Trophoblast cell (in vitro differentiated cells and primary cell): Measurements from ENCODE around the gene ATG14.

Source experiments
- DNase-seq, 2 donors: peaks; one replicate each; pipeline ENCODE4 v3.0.0-alpha.2; 2016
- H2AFZ ChIP-seq: 2 replicates; pipeline ENCODE4 v1.6.1; 2013; ENCODE audit warnings: low read length, moderate library complexity, mild to moderate bottlenecking; ENCODE audit not compliant: insufficient read depth, poor library complexity
- H2AK5ac ChIP-seq: 2 replicates; pipeline ENCODE4 v1.6.1; 2013; ENCODE audit warnings: mild to moderate bottlenecking, low read length
- H2BK120ac ChIP-seq: 2 replicates; pipeline ENCODE4 v1.6.1; 2013; ENCODE audit warnings: low read length, mild to moderate bottlenecking, moderate library complexity; ENCODE audit not compliant: insufficient read depth, poor library complexity
- H2BK12ac ChIP-seq: 2 replicates; pipeline ENCODE4 v1.6.1; 2013; ENCODE audit warnings: mild to moderate bottlenecking, low read length, moderate library complexity
- H2BK5ac ChIP-seq: 2 replicates; pipeline ENCODE4 v1.6.1; 2013; ENCODE audit warnings: low read length, low read depth, moderate library complexity, mild to moderate bottlenecking; ENCODE audit not compliant: poor library complexity
- H3K14ac ChIP-seq: 2 replicates; pipeline ENCODE4 v1.6.1; 2013; ENCODE audit warnings: mild to moderate bottlenecking, low read length
- H3K18ac ChIP-seq: 2 replicates; pipeline ENCODE4 v1.6.1; 2013; ENCODE audit warnings: mild to moderate bottlenecking, low read length
- H3K23ac ChIP-seq: 2 replicates; pipeline ENCODE4 v1.6.1; 2013; ENCODE audit warnings: low read length
- H3K27ac ChIP-seq: 2 replicates; pipeline ENCODE4 v1.5.1; 2013; ENCODE audit warnings: low read depth, mild to moderate bottlenecking, inconsistent platforms, low read length, moderate library complexity
- H3K27me3 ChIP-seq: 2 replicates; pipeline ENCODE4 v1.6.1; 2013; ENCODE audit warnings: inconsistent platforms, mild to moderate bottlenecking, low read length, moderate library complexity; ENCODE audit not compliant: insufficient read depth
- H3K36me3 ChIP-seq, 2 experiments: 1 replicate in 1 of 2; 2 replicates in 1 of 2; pipeline ENCODE4 v1.6.1; 2013; ENCODE audit warnings: low read length in 2 of 2, mild to moderate bottlenecking in 2 of 2, moderate library complexity in 1 of 2; ENCODE audit not compliant: insufficient read depth in 2 of 2, control insufficient read depth in 1 of 2
- H3K4ac ChIP-seq: 2 replicates; pipeline ENCODE4 v1.6.1; 2013; ENCODE audit warnings: low read depth, mild to moderate bottlenecking, low read length, moderate library complexity
- H3K4me1 ChIP-seq, 2 experiments: 1 replicate in 1 of 2; 2 replicates in 1 of 2; pipeline ENCODE4 v1.6.1; 2013; ENCODE audit warnings: low read length in 2 of 2, mild to moderate bottlenecking in 2 of 2, moderate library complexity in 1 of 2; ENCODE audit not compliant: insufficient read depth in 2 of 2, control insufficient read depth in 1 of 2
- H3K4me2 ChIP-seq: 2 replicates; pipeline ENCODE4 v1.6.1; 2013; ENCODE audit warnings: inconsistent platforms, mild to moderate bottlenecking, low read length, moderate library complexity
- H3K4me3 ChIP-seq: 2 replicates; pipeline ENCODE4 v1.5.1; 2013; ENCODE audit warnings: mild to moderate bottlenecking, low read depth, low read length, inconsistent platforms
- H3K79me1 ChIP-seq: one replicate; pipeline ENCODE4 v1.6.1; 2013; ENCODE audit warnings: low read length
- H3K79me2 ChIP-seq: 2 replicates; pipeline ENCODE4 v1.6.1; 2013; ENCODE audit warnings: low read length, mild to moderate bottlenecking; ENCODE audit not compliant: control insufficient read depth, insufficient read depth, poor library complexity
- H3K9ac ChIP-seq: 2 replicates; pipeline ENCODE4 v1.6.1; 2013; ENCODE audit warnings: mild to moderate bottlenecking, low read length
- H3K9me3 ChIP-seq: 2 replicates; pipeline ENCODE4 v1.6.1; 2013; ENCODE audit warnings: low read depth, mild to moderate bottlenecking, control low read depth, inconsistent platforms, low read length; ENCODE audit not compliant: insufficient read depth
- H4K12ac ChIP-seq: 2 replicates; pipeline ENCODE4 v1.6.1; 2013; ENCODE audit warnings: low read depth, mild to moderate bottlenecking, low read length, moderate library complexity
- H4K8ac ChIP-seq: 2 replicates; pipeline ENCODE4 v1.6.1; 2013; ENCODE audit warnings: low read depth, mild to moderate bottlenecking, low read length, moderate library complexity
- H4K91ac ChIP-seq: one replicate; pipeline ENCODE4 v1.6.1; 2013; ENCODE audit warnings: low read depth, mild to moderate bottlenecking, low read length, moderate library complexity
- WGBS: extraction: QIAGEN DNeasy Blood & Tissue Kit; methylation state at CpG from one replicate; pipeline ENCODE4 v1.1.7; 2013; ENCODE audit warnings: missing lambda C conversion rate; ENCODE audit not compliant: insufficient read length, insufficient coverage; ENCODE audit errors: extremely low coverage; 5-methylcytosine and 5-hydroxymethylcytosine counted together

Gene ATG14

DNA sequence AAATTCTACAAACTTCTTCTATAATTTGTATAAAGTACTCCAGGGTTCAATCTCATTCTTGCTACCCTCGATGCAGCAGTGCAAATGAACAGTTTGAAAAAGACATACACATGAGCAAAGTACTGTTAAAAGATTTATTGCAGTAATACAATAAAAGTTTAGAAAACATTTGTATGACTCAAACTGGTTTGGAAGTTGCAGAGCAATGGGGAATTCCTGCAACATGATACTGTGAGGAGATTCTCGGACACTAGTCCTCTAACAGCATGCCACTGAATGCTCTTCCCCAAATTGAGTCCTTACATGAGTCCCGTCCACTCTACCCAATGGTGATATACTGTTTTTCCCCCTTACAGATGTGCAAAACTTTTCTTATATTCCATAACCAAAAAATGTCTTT is 45.4 kb downstream of the ATG14 start:
- Histone ChIP-seq H3K4me2 (no peak overlapping the region), H3K27ac (no peak overlapping the region), H3K9ac (no peak overlapping the region), H3K4me1 (no peaks in the 10 kb centered on the region), H4K91ac (no peak overlapping the region), H2AFZ (no peak overlapping the region), H3K14ac (no peak overlapping the region), H3K36me3 (peaks cover 10 to 15% of the 10 kb centered on the region in 2 experiments), H3K9me3 (no peaks in the 10 kb centered on the region), H3K4me3 (no peak overlapping the region), H3K27me3 (no peaks in the 10 kb centered on the region), H3K23ac (no peak overlapping the region), H2BK12ac (no peak overlapping the region), H2BK120ac (no peak overlapping the region), H4K8ac (no peak overlapping the region), H2BK5ac (no peak overlapping the region), H3K18ac (no peak overlapping the region), H4K12ac (no peak overlapping the region), H3K79me2 (no peaks in the 10 kb centered on the region), H3K79me1 (no peaks in the 10 kb centered on the region), H3K4ac (no peak overlapping the region), H2AK5ac (no peak overlapping the region)
- peak in 1 of 2 donors; percentile 21 for DNase-seq
- no CpG with 5 or more reads among the region's 3 CpGs for WGBS

DNA sequence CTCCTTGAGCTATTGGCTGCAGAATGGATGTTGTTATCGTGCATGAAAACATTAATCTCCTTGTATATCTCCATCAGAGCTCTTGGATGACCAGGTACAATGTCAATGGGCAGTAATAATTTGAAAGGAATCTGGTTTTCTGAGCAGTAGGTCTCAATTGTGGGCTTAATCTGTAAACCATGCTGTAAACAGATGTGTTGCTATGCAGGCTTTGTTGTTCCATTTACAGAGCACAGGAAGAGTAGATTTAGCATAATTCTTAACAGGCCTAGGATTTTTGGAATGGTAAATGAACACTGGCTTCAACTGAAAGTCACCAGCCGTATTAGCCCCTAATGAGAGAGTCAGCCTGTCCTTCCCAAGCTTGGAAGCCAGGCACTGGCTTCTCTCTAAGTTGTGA is 50.4 kb downstream of the ATG14 start:
- H3K27ac ChIP-seq: no peak overlapping the region
- no peak overlapping the region for H2BK12ac ChIP-seq
- no peak overlapping the region for H3K14ac ChIP-seq
- H3K27me3 ChIP-seq: no peaks in the 10 kb centered on the region
- no peak overlapping the region for H2AFZ ChIP-seq
- DNase-seq: no peak
- H3K4me1 ChIP-seq: no peaks in the 10 kb centered on the region
- no peak overlapping the region for H3K18ac ChIP-seq
- H3K4me3 ChIP-seq: no peak overlapping the region
- no peaks in the 10 kb centered on the region for H3K9me3 ChIP-seq
- no peaks in the 10 kb centered on the region for H3K79me2 ChIP-seq
- H3K4ac ChIP-seq: no peak overlapping the region
- no peaks in the 10 kb centered on the region for H3K79me1 ChIP-seq
- peaks cover 2% of the 10 kb centered on the region in 2 experiments for H3K36me3 ChIP-seq
- H2BK5ac ChIP-seq: no peak overlapping the region
- H3K4me2 ChIP-seq: no peak overlapping the region
- no peak overlapping the region for H2AK5ac ChIP-seq
- H4K8ac ChIP-seq: no peak overlapping the region
- no CpG with 5 or more reads among the region's 2 CpGs for WGBS
- H2BK120ac ChIP-seq: no peak overlapping the region
- H3K23ac ChIP-seq: no peak overlapping the region
- no peak overlapping the region for H3K9ac ChIP-seq
- H4K12ac ChIP-seq: no peak overlapping the region
- H4K91ac ChIP-seq: no peak overlapping the region

DNA sequence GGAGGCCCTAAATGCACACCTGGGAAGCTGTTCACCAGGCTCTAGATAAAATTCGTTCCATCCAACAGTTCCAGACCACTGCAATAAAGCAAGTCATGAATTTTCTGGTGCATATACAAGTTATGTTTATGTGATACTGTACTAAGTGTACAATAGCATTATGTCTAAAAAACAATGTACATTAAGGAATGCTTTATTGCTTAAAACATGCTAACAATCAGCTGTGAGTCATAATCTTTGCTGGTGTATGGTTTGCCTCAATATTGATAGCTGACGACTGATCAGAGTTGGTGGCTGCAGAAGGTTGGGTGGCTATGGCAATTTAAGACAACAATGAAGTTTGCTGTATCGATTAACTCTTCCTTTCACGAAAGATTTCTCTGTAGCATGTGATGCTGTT is 52.3 kb downstream of the ATG14 start:
- peaks cover 3 to 8% of the 10 kb centered on the region in 2 experiments for H3K36me3 ChIP-seq
- no peak for DNase-seq
- H3K9ac ChIP-seq: no peak overlapping the region
- H3K9me3 ChIP-seq: no peaks in the 10 kb centered on the region
- no peaks in the 10 kb centered on the region for H3K27me3 ChIP-seq
- H3K23ac ChIP-seq: no peak overlapping the region
- H2BK120ac ChIP-seq: no peak overlapping the region
- H3K4me1 ChIP-seq: no peaks in the 10 kb centered on the region
- H3K4me3 ChIP-seq: no peak overlapping the region
- no peak overlapping the region for H4K12ac ChIP-seq
- H3K4ac ChIP-seq: no peak overlapping the region
- H3K79me1 ChIP-seq: no peaks in the 10 kb centered on the region
- no peak overlapping the region for H3K4me2 ChIP-seq
- H3K14ac ChIP-seq: no peak overlapping the region
- H2AFZ ChIP-seq: no peak overlapping the region
- no peak overlapping the region for H2BK12ac ChIP-seq
- no peaks in the 10 kb centered on the region for H3K79me2 ChIP-seq
- no peak overlapping the region for H2AK5ac ChIP-seq
- H3K27ac ChIP-seq: no peak overlapping the region
- H2BK5ac ChIP-seq: no peak overlapping the region
- WGBS: no CpG with 5 or more reads among the region's 4 CpGs
- H3K18ac ChIP-seq: no peak overlapping the region
- H4K91ac ChIP-seq: no peak overlapping the region
- no peak overlapping the region for H4K8ac ChIP-seq

DNA sequence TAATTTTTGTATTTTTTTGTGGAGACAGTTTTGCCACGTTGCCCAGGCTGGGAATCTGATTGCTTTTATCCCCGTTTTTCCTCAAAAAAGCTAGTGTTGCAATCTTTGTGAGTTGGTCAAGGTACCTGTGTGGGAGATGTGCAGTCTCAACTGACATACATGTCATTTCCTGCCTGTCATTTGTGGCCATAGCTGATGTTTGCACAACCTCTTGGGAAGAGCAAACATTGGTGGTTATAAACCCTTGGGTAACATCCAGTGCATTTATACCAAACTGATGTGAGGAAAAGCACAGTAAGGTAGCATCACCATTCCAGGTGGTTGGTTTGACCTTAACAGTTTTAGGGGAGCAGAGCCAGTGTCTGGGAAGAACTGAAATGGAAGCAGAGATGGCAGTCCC is 54.7 kb downstream of the ATG14 start:
- H4K91ac ChIP-seq: no peak overlapping the region
- no CpG with 5 or more reads among the region's 2 CpGs for WGBS
- no peaks in the 10 kb centered on the region for H3K79me2 ChIP-seq
- no peak for DNase-seq
- no peak overlapping the region for H3K23ac ChIP-seq
- no peak overlapping the region for H3K4me2 ChIP-seq
- no peak overlapping the region for H2BK12ac ChIP-seq
- H4K8ac ChIP-seq: no peak overlapping the region
- H3K36me3 ChIP-seq: peaks cover 6 to 15% of the 10 kb centered on the region in 2 experiments
- H3K27me3 ChIP-seq: no peaks in the 10 kb centered on the region
- no peak overlapping the region for H2BK5ac ChIP-seq
- H3K4ac ChIP-seq: no peak overlapping the region
- no peak overlapping the region for H4K12ac ChIP-seq
- H3K9ac ChIP-seq: no peak overlapping the region
- H2BK120ac ChIP-seq: no peak overlapping the region
- H3K79me1 ChIP-seq: no peaks in the 10 kb centered on the region
- no peak overlapping the region for H3K27ac ChIP-seq
- H3K14ac ChIP-seq: no peak overlapping the region
- H2AK5ac ChIP-seq: no peak overlapping the region
- H2AFZ ChIP-seq: no peak overlapping the region
- H3K4me3 ChIP-seq: no peak overlapping the region
- H3K4me1 ChIP-seq: no peaks in the 10 kb centered on the region
- no peaks in the 10 kb centered on the region for H3K9me3 ChIP-seq
- no peak overlapping the region for H3K18ac ChIP-seq
